ENCODE data around the gene A1BG.
"Not testable (repeated sequence)": the region's sequence is repeated elsewhere in the genome, so short reads cannot be mapped to it uniquely, and the experiment has no call there.

Gene A1BG

DNA sequence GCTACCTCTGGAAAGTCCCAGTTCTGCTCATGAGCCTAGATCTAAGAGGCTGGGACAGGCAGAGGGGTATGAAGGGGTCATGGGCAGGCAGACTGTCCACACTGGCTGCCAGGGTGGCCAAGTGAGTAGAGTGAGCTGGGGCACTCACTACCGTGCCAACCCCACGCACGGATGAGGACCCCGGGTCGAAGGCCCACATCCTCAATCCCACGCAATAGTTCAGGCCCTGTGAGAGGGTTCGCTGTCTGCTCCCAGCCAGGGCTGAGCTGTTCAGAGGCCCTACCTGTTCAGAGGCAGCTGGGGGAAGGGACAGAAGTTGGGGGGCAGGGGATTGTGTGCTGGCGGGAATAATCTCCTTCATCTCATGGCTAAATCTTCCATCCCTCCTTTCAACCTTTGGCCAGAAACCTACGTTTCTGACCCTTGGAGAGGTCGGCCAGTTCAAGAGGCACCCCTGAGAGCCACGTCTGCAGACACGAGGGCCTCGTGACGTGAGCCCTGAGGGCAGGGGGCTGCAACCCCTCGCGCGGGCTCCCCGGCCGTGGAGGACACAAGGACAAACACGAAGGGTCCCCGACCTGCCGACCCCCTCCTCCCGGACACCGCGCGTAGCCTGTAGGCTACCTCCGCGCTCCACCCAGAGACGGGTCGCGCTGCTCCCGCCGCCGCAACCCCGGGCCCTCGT lies 32.7 kb upstream of the A1BG start:
- DNase-seq (ENCODE audit: low spot score), result no peak

DNA sequence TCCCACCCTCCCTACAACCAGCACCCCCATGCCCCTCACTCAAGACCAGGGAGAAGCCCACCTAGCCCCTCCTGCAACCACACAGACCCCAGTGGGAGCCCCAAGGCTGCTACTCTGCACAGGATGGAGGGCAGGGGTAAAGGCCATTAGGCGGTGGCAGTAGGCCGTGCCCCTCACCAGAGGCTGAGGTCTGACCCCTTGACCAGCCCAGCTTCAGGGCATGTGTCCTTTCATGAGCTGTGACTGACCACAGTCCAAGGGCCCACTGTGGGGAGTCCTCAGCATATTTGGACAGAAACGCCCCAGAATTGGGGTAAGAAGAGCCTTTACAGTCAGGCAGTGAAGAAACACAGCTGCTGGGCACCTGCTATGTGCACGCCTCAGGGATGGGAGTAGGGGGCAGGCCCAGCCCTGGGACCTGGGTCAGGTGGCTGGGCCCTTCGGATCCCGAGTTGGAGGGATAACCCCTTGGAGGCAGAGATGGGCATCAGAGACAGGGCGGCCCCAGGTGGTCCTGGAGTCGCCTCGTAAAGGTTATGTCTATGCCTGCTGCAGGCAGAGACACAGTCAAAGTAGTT lies 32.1 kb upstream of the A1BG start:
- no peak for DNase-seq (ENCODE audit: low spot score)

DNA sequence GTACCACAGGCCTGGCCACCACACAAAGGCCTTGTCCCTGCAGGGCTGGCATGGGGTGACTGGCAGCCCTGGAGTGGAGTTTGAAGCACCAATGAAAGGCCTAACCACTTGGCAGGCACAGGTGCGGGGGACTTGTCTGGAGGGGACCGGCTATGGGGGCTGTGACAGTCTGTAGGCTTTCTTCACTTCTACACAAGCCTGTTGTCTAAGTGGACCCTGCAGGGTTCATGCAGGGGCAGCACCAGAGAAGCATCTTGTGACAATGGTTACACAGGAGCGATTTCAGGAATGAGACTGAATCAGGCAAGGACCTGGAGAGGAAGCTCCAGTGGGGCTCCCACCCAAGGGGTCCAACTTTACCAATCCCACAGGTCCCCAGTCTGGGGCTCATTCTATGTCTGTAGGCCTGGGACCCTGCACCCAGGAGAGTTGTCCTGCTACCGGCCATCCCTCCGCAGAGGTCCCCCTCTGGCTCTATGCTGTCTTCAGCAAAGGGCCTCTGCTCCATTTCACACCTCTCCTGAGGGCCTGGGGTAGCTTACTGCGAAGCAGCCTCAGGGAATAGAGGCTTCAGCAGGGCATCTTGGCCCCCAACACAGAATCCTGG lies 29.8 kb upstream of the A1BG start:
- DNase-seq (ENCODE audit: low spot score), result no peak

DNA sequence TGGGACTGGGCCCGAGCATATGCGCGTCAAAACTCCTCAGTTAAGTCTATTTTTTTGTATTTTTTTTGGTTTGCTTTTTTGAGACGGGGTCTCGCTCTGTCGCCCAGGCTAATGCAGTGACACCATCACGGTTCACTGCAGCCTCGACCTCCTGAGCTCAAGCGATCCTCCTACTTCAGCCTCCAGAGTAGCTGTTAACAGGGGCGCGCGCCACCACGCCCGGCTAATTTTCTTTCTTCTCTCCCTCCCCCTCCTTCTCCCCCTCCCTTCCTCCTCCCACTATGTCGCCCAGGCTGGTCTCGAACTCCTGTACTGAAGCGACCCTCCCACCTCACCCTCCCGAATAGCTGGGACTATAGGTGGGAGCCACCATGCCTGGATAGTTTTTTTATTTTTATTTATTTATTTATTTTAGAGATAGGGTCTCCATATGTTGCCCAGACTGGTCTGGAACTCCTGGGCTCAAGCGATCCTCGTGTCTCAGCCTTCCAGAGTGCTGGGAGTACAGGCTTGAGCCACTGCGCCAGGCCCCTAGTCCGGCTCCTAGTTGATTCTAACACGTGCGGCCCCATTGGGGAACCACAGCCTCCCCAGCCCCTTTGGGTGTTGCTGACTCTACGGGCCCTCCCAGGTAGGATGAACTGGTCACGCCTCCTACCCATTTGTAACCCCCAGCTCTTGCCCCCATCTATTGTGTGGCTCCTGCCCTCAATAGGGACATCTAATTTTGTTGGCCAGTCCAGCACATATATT lies 28.3 kb upstream of the A1BG start:
- DNase-seq (ENCODE audit: low spot score), result no peak

DNA sequence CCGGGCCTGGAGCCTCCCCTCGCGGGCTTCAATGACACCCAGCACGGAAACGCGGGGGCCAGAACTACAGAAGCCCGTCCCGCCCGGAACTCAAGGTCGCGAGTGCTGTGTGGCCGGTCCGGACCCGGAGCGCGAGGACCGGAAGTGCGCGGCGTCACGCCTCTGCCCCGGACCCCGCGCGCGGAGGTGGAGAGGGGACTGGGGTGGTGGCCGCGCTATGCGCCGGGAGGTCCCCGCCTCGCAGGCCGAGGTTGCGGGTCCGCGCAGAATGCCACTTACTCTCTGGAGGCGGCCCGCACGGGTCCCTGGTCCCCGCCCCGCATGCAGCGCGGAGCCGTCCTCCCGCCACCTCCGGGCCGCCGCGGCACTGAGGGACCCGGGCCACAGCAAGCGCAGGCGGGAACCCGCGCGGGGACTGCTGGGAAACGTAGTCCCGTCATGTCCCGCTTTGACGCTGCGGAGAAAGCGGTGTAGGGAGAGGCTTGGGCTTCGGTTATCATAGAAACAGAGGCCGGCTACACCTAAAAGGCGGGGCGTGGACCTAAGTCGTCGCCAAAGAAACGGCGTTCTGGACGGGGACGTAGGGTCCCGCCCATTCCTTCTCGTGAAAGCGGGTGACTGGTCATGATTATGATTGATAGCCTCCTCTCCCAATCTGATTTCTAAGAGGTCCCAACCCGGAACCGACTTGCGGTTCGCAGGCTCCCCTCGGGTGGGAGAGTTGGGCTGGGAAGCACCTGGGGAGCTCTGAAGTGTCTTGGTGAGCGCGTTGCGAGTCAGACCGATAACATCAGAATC lies 27.6 kb upstream of the A1BG start, which contains the start of gene ZNF837:
Gene ZNF837, minus strand, starts transcription at position 369 of the 798 bp plus-strand sequence. CDS start 11,698 bp downstream, outside the sequence.
- DNase-seq (ENCODE audit: low spot score), result peak; percentile 100

DNA sequence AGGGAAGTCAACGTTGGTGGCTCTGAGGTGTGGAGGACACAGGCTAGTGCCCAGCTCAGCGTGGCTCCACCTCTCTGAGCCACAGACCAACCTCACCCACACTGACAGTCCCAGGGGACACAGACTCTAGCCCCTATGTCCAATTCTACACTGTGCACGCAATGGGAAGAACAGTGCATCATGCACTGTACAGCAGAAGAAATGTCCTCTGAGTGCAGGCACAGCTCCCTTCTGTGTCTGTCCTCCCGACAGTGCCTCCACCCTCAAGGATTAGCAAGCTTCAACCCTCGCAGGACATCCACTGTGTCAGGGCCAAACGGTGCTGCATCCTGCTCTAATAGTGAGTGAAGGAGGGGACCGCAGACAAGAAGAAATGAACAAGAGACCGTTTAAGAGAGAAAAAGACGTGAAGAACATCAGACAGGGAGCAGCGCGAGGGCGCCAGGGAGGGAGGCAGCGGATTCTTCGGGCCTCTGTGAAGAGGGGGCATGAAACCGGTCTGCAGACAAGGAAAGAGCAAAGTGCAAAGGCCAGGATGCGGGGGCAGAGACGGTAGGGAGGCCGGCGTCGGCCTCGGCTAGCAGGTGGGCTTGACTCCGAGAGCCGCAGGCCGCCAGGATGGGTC lies 26.9 kb upstream of the A1BG start:
- DNase-seq (ENCODE audit: low spot score), result peak; percentile 26

DNA sequence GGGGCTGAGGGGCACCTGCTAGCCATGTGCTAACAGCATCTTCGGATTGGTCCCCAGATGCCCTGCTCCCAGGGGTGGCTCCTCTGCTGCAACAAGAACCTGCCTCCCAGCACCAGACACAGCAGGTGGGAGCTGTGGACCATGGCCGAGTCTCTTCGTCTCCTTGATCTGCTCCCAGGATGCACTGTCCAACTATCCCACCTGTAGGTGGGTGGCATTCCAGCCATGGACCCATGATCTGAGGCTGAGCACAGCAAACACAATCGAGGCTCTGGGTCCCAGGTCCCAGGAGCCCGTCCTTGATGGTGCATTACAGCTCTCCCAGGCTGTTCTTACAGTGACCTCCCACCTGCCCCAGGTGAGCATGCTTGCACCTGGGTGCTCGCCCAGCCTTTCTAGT lies 26.0 kb upstream of the A1BG start:
- DNase-seq (ENCODE audit: low spot score), result no peak

DNA sequence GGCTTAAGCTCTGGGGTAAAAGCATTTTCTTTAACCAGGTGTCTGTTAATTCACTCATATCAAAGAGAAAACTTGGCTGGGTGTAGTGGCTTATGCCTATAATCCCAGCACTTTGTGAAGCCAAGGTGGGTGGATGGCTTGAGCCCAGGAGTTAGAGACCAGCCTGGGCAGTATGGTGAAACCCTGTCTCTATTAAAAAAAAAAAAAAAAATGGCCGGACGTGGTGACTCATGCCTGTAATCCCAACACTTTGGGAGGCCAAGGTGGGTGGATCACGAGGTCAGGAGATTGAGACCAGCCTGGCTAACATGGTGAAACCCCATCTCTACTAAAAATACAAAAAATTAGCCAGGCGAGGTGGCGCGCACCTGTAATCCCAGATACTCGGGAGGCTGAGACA lies 23.4 kb upstream of the A1BG start:
- not testable (repeated sequence) for DNase-seq (ENCODE audit: low spot score)

DNA sequence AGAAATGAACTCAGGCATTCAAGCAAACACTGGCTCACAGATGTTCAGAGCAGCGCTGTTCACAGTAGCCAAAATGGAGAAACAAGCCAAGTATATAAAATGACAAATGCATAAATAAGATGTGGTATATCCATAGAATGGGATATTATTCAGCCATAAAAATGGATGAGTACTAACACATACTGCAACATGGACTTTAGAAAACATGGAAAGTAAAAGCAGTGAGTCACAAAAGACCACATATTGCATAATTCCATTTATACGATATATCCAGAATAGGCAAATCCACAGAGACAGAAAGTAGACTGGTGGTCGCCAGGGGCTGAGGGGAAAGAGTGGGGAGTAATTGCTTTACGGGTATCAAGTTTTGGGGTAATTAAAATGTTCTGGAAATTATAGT lies 20.9 kb upstream of the A1BG start:
- no peak for DNase-seq (ENCODE audit: low spot score)

DNA sequence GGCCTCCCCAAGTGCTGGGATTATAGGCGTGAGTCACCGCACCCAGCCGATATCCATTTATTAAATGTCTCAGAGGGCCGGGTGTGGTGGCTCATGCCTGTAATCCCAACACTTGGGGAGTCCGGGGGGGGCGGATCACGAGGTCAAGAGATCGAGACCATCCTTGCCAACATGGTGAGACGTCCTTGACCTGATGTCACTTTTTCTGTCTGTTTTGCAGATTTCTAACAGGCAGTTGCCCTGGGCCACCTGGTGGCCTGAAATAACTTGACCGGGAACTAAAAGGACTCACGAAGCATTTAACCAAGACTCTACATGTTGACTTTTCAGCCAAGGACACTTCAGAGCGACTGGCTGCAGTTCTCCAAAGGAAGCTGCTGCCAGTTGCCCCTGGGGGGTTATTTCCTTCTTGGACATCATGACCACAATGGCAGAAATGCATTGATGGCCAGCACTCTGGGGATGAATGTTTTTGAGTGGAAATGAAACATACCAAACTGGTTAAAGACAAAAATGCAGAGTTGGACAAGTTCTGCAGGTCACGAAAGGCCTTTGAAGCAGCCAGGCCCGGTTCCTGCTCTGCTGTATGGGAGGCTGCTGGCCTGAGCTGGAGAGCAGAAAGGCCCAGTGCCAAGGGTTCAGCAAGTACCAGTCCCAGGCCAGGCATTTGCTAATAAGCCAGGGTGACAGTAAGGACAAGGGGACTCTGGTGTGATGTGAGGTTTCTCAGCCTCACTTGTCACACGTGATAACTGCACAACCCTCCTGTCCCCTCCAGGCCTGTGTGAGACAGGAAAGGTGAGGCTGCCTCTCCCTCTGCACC lies 19.2 kb upstream of the A1BG start:
- no peak for DNase-seq (ENCODE audit: low spot score)

DNA sequence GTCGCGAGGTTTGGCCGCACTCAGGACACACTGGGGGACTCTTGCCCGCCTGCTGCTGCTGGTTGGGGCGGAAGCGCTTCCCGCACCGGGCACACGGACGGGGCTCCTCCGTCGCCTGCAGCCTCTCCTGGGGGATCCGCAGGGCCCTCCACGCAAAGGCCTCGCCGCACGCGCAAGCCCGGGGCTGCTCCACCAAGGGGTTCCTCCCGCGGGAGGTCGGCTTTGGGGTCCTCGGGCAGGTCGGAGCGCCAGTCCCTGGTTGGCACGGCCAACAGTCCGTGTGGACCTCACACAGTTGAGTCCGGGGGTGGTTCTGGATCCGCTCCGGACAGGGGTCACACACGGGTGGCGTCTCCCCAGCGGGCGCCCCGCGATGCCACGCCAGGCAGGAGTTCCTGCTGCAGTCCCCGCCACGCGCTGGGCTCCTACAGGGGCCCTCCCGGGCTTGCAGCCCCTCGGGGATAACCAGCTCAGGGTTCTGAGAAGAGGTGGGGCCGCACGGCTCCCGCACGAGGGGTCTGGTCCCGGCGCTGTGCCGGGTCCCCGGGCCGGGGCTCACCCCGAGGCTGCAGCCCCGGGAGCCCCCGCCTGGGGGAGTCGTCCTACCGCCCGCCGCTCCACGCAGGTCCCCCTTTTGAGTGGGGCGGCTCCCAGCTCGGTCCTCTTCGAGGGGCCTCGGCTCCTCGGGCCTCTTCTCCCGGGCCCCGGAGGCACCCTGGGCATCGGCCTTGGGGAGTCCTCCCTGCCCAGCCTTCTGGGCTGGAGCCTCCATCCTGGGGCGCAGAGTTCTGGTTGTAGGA lies 15.5 kb upstream of the A1BG start:
- DNase-seq (ENCODE audit: low spot score), result no peak

DNA sequence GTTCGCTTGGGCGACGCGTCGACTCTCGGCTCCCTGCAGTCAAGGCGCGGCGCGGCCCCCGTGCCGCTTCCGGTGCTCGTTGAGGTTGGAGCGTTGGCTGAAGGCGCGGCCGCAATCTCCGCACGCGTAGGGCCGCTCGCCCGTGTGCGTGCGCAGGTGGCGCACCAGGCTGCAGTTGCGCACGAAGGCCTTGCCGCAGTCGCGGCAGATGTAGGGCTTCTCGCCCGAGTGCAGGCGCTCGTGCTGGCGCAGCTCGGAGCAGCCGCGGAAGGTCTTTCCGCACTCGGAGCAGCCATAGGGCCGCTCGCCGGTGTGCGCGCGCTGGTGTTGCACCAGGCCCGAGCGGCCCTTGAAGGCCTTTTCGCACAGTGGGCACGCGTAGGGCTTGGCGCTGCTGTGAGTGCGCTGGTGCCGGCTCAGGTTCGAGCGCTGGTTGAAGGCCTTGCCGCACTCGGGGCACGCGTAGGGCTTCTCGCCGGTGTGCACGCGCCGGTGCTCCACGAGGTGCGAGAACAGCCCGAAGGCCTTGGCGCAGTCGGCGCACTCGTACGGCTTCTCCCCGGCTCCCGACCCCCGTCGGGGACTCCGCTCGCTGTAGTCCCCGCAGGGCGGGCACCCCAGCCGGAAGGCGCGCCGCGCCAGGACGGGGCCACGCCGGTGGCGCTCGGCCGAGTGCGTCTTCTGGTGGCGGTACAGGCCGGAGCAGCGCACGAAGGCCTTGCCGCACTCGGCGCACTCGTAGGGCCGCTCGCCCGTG lies 14.6 kb upstream of the A1BG start:
- DNase-seq (ENCODE audit: low spot score), result no peak

DNA sequence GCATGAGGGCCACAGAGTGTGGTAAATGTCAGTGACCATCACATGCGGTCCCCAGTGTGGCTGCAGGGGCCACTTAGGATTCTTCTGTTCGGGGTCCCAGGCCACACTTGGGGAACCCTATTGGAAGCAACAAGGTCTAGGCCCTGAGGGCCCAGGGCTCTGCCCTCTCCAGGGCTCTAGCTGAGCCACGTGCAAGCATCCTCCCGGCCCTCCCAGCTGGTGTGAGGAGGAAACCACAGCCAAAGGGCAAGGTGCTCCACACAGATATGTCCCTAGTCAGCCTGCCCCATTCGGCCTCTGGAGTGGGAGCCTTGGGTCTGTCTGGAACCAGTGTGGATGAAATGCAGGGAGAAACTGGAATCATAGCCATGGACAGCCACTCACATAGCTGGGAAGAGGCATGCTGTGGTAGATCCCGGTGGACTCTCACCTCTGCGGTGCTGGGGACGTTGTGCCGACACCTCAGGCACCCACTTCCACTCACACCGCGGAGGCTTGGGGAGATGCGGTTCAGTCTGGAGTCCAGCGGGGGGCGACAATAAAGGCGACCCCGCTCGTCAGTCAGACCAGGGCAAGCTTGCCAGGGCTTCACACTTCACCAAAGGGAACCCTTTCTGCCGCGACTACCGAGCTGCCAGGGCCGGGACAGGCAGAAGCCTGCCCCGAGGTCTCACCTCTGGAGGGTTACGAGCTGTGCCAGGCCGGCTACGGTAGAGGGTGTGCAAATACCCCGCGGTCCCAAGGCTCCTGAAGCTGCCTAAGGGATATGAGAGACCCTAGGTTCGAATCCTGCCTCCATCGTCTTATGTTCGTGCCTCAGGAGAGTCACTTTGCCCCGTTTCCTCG lies 13.5 kb upstream of the A1BG start:
- DNase-seq (ENCODE audit: low spot score), result no peak

DNA sequence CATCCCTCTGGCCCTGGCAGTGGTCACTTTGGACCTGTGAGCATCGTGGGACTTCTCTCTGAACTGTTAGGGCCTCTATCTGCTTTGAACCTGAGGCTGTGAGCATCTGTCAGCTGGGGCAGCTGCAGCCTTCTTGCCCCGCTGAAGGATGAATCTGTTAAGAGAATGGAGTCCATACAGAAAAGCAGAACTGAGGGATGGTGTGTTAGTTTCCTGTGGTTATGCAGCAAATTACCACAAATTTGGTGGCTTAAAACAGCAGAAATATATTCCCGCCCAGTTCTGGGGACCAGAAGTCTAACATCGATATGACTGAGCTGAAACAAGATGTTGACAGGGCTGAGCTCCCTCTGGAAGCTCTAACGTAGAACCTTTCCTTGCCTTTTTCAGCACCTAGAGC lies 10.9 kb upstream of the A1BG start:
- no peak for DNase-seq (ENCODE audit: low spot score)

DNA sequence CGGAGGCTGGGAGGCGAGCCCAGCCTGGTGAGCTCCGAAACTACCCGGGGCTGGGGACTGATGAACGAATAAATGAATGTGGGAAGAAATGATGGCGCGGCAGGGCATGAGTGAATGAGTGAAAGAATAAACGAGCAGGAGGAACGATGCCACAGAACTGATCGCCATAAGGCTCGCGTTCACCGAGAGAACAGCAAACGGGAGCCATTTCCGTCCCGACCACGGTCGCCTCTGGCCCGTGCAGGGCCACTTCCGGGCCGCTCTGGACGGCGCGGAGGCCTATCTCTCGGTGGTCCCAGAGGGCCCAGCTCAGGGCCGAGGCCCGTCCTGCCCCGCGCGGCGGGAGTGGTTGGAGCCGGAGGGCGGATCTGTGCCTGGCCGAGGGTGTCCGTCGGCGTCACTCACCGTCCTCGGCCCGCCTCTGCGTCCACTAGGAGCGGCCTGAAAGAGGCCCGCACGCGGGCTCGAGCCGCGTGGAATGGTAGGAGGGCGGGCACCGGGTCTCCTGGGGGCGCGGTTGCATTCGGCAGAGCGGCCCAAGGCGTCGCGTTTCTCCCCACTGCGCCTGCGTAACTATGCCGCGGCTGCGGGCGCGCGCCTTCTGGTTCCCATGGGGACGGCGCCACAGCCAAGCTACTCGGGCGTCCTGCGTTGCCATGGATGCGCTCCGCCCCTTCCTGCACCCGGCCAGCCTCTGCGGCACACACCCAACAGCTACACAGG lies 9.1 kb upstream of the A1BG start, which contains the start of gene ZNF497:
Gene ZNF497, minus strand, starts transcription at position 480 of the 723 bp plus-strand sequence. CDS start 5,116 bp downstream, outside the sequence.
- peak; percentile 96 for DNase-seq (ENCODE audit: low spot score)

DNA sequence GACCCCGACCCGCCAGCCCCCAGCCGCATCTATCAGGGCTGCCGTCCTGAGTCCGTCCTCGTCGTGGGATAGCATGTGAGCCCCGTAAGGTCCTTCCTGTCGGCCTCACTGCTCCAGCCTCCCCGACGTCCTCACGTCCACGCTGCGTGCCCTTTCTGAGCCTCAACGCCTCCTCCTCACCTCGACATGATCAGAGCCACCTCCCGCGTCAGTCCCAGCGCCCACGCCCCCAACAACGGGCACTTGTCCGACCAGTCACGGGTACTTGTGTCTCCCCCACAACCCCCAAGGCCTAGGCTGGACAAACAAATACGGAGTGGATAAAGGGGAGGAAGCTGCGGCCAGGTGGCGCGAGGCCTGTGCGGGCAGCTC lies 8.6 kb upstream of the A1BG start:
- peak; percentile 21 for DNase-seq (ENCODE audit: low spot score)

DNA sequence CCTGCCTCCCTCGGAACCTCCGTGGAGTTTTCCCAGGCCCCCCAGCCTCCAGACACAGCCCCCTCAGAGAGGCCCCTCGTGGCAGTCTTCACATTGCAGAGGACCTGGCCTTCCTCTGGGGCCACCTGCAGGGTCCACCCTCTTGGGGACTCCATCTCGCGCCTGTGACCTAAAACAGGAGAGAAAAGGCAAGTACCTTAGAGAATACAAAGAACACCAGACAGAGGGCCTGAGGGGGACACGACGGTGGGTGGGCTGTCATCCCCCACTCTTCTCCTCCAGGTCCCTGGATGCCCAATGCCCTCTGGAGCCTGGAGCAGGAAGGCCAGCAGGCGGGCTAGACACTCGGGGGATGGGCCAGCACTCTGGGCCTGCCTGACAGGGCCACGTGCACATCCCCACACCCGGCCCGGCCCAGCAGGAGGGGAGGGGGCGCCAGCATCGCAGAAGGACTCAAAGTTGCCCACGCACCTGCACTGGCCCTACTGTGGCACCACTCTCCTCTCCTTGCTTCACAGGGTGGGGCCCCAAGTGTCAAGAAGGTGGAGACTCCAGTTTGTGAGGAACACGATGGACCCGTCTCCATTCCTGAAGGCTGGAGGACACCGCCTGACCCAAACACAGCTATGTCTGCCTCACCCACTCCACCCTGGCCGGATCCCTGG lies 4.3 kb upstream of the A1BG start:
- DNase-seq (ENCODE audit: low spot score), result no peak
